GM19025 (cell line): ENCODE results near the gene FAM131B.

ENCODE experiments used
- ATAC-seq: cut with Tn5 transposase; IDR thresholded peaks from one replicate; pipeline ENCODE4 v1.9.1; 2021; ENCODE audit warnings: mild to moderate bottlenecking, low read depth, moderate library complexity; ENCODE audit not compliant: unreplicated experiment

FAM131B gene

DNA sequence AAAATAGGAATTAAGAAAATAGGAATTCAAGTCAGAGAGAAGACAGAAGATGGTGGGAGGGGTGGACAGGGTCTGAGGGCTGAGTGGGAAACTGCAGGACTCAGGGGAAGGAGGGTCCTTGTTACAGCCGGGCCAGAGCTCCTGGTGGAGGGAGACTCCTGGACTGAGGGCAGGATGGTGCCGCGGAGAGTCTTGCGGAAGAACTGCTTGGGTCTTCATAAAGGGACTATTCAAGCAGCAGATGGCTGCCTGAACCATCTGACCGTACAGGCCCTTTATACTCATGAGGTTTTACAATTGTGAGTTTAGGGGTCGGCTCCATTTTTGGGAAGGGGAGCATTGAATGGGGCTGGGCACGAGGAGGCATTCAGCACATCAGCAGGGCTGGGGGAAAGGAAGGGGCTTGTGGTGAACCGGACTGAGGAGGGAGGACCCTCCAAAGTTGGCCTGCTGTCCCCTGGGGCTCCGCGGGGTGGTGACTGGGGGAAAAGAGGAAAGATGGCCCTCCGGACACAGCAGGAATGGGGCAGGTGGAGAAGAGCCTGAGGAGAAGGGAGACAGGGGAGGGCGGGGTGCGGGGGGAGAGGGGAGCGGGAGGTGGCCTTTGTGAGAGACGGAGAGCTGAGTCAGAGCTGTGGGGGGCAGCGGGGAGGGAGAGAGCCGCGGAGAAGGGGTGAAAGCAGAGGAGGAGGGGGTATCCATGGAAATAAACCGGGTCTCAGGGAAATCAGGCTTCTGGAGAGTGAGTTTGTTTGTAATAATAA, 1.5 kb downstream of the FAM131B start:
- no peak for ATAC-seq

DNA sequence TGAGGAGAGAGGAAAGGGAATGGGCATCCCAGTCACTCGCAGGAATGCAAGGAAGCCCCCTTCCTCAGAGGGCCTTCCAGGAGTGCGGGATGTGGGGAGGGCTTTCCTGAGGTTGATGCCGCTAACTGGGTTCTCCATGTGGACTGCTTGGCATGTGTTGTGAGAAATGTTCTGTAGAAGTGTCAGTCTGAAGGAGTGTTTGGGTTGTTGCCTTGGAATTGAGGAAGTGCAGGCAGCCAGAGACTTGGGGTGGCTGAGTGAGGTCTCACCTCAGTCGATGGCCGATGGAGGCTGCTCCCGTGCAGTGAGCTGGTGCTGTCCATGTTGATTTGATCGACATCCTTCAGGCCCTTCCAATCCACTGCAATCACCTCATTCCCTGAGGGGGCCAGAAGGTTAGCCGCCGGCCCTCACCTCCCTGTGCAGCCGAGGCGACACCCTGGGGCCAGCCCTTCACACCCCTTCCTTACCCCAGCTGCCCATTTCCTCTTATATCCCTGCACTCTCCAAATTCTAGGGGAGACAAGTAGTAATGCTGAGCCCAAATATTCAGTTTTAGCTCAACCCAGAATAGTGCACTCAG, 2.7 kb downstream of the FAM131B start:
- ATAC-seq, result no peak

GRCh38 chr7:143358626-143359025, 3.9 kb downstream of the FAM131B start:
- no peak for ATAC-seq

DNA sequence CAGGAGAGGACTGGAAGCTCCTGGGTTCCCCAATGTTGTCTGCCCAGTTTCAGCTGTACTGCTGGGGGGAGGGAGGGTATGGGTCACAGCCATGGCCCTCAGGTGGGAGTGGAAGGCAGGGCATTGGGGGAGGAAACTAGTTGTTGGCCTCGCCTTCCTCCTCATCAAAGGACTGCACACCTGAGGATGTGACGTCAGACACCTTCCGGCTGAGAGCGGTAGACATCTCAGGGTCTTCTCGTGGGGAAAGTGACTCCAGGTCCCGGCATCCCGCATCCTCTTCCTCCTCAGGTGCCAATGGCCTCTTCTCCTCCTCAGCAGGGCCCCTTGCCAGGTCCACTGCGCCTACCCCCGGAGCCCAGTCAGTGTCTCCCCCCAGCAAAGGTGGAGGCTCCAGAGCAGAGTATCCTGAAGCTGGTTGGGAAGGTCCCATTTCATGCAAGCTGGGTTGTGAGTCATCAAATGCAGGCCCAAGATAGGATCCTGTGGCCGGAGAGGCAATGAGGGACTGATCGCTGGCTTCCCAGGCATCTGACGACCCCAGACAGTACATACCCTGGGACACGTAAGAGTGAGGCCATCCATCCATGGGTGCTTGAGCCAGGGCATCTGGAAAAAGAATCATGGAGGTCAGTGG, 6.0 kb downstream of the FAM131B start:
- ATAC-seq, result no peak

GRCh38 chr7:143355450-143356385, 6.8 kb downstream of the FAM131B start:
- no peak for ATAC-seq

GRCh38 chr7:143354965-143355364, 7.5 kb downstream of the FAM131B start:
- no peak for ATAC-seq

DNA sequence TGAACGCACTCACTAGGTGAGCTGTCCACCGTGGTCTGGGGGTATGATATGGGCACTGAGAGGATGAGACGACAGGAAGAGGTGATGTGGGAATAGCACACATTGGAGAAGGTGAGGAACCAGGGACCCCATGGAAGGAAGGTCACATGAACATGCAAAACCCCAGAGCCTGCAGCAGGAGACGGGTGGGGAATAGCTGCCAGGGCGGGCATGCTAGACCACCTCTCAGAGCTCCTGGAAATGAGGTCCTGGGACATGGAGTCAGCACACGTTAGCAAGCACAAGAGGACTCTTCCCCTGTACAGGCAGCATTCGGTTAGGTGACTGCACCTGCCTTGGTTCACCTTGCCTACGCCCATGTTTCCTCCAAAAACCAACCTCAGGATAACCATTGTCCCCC, 8.1 kb downstream of the FAM131B start:
- no peak for ATAC-seq

DNA sequence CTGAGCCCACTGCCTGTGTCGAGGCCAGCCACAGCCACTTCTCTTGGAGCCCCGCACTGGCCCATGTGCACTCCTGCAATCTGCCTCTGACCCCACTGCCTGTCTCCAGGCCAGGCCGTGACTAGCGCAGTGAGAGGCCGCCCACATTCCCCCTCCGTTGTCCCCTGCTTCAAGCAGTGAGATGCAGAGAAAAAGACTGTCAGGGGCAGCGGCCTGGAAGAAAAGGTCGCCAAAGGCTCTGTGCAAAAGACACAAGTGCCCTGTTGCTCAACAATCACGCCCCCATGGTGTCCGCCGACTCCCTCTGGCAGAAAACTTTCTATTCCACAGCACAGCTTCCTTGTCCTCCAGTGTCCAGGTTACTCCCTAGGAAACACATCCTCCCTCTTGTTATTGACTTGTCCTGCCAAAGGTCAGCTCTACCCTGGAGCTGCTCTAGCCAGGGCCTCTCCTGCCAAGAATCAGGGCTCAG, 9.9 kb downstream of the FAM131B start:
- no peak for ATAC-seq

GRCh38 chr7:143351574-143351973, 10.9 kb downstream of the FAM131B start:
- ATAC-seq, result no peak

GRCh38 chr7:143351060-143351459, 11.5 kb downstream of the FAM131B start:
- ATAC-seq, result no peak

- no peak for ATAC-seq
Observed at GRCh38 chr7:143347950-143348349, 14.6 kb downstream of the FAM131B start.

- no peak for ATAC-seq
Observed at GRCh38 chr7:143346018-143346417, 16.5 kb downstream of the FAM131B start.

DNA sequence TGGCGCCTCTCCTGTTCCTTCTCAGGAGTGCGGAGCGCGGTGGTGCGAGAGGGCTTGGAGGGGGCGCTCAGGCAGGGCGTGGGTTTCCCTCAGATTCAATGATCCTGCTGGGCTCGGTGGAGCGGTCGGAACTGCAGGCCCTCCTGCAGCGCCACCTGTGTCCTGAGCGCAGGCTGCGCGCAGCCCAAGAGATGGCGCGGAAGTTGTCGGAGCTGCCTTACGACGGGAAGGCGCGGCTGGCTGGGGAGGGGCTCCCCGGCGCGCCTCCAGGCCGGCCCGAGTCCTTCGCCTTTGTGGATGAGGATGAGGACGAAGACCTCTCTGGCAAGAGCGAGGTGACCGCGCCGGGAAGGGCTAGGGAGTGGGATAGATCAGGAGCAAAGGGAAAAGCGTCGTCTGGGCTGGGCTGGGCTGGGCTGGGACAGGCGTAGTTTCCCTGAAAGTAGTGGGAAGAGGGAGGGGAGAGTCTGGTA, 17.0 kb downstream of the FAM131B start:
- ATAC-seq, result peak; percentile 61

- no peak for ATAC-seq
Observed at GRCh38 chr7:143343596-143343995, 18.9 kb downstream of the FAM131B start.

DNA sequence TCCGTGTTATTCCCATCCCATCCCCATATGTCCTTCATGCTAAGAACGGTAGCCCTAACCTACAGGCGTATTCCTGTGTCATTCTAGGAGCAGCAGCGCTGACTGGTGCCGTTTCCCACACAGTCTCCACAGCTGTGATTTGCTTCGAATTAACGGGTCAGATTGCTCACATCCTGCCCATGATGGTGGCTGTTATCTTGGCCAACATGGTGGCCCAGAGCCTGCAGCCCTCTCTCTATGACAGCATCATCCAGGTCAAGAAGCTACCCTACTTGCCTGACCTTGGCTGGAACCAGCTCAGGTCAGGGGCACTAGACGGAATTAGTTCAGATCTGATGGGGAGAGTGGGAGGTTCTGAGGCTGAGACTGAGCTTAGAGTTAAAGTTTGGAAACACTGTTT, 20.7 kb downstream of the FAM131B start:
- ATAC-seq, result no peak

GRCh38 chr7:143337216-143337615, 25.3 kb downstream of the FAM131B start:
- ATAC-seq, result no peak

- ATAC-seq, result no peak
Observed at GRCh38 chr7:143334244-143334643, 28.3 kb downstream of the FAM131B start.

GRCh38 chr7:143331179-143331801, 31.2 kb downstream of the FAM131B start:
- no peak for ATAC-seq

GRCh38 chr7:143329471-143330170, 32.9 kb downstream of the FAM131B start:
- no peak for ATAC-seq
